ENCODE results near the gene BRK1.
"Not testable (repeated sequence)": the region's sequence is repeated elsewhere in the genome, so short reads cannot be mapped to it uniquely, and the experiment has no call there.

The BRK1 gene

GRCh38 chr3:10160346-10160745 is 44.9 kb downstream of the BRK1 start:
- Histone ChIP-seq H3K4me1 (no peaks in the 10 kb centered on the region), H3K79me2 (no peaks in the 10 kb centered on the region), H3K27me3 (ENCODE audit: control insufficient read depth, insufficient read depth, low read length) (no peaks in the 10 kb centered on the region), H3K36me3 (ENCODE audit: control insufficient read depth, insufficient read depth, low read length) (no peaks in the 10 kb centered on the region), H2AFZ (no peak overlapping the region), H3K27ac (no peak overlapping the region), H3K9me3 (ENCODE audit: control insufficient read depth, low read length) (no peaks in the 10 kb centered on the region), H3K9ac (no peak overlapping the region), H3K4me3 (ENCODE audit: low read depth, low read length) (no peak overlapping the region), H3K4me2 (ENCODE audit: low read length) (no peak overlapping the region)
- TF ChIP-seq CTCF (IDR thresholded peaks at IDR 0.05) = no peak

GRCh38 chr3:10160925-10161324 is 45.5 kb downstream of the BRK1 start:
- H3K4me2 ChIP-seq (ENCODE audit: low read length) = no peak overlapping the region
- no peaks in the 10 kb centered on the region for H3K9me3 ChIP-seq (ENCODE audit: control insufficient read depth, low read length)
- no peak for TF ChIP-seq CTCF (IDR thresholded peaks at IDR 0.05)

GRCh38 chr3:10162185-10162584 is 46.7 kb downstream of the BRK1 start:
- Histone ChIP-seq H2AFZ (no peak overlapping the region), H3K27ac (no peak overlapping the region), H3K9me3 (ENCODE audit: control insufficient read depth, low read length) (no peaks in the 10 kb centered on the region), H3K9ac (no peak overlapping the region), H3K4me3 (ENCODE audit: low read depth, low read length) (no peak overlapping the region), H3K36me3 (ENCODE audit: control insufficient read depth, insufficient read depth, low read length) (no peaks in the 10 kb centered on the region), H3K4me2 (ENCODE audit: low read length) (no peak overlapping the region), H3K79me2 (no peaks in the 10 kb centered on the region), H3K27me3 (ENCODE audit: control insufficient read depth, insufficient read depth, low read length) (no peaks in the 10 kb centered on the region), H3K4me1 (no peaks in the 10 kb centered on the region)
- no peak for TF ChIP-seq CTCF (IDR thresholded peaks at IDR 0.05)

More at GRCh38 chr3:10160925-10161324, 45.5 kb downstream of the BRK1 start:
- Histone ChIP-seq H3K27ac (no peak overlapping the region), H3K4me3 (ENCODE audit: low read depth, low read length) (no peak overlapping the region), H3K79me2 (no peaks in the 10 kb centered on the region), H3K36me3 (ENCODE audit: control insufficient read depth, insufficient read depth, low read length) (no peaks in the 10 kb centered on the region), H2AFZ (no peak overlapping the region), H3K27me3 (ENCODE audit: control insufficient read depth, insufficient read depth, low read length) (no peaks in the 10 kb centered on the region), H3K9ac (no peak overlapping the region), H3K4me1 (no peaks in the 10 kb centered on the region)

- H2AFZ ChIP-seq = peak overlapping the region; percentile 92
- H3K9ac ChIP-seq; H3K36me3 ChIP-seq (ENCODE audit: control insufficient read depth, insufficient read depth, low read length); H3K4me2 ChIP-seq (ENCODE audit: low read length); H3K9me3 ChIP-seq (ENCODE audit: control insufficient read depth, low read length); H3K4me3 ChIP-seq (ENCODE audit: low read depth, low read length); H3K79me2 ChIP-seq; H3K4me1 ChIP-seq; H3K27me3 ChIP-seq (ENCODE audit: control insufficient read depth, insufficient read depth, low read length); H3K27ac ChIP-seq: not testable (repeated sequence)
Measured at GRCh38 chr3:10164201-10164545, 48.7 kb downstream of the BRK1 start.

- Histone ChIP-seq H3K36me3 (ENCODE audit: control insufficient read depth, insufficient read depth, low read length) (no peaks in the 10 kb centered on the region), H2AFZ (peak within 1 kb of the TSS; percentile 92), H3K27me3 (ENCODE audit: control insufficient read depth, insufficient read depth, low read length) (no peaks in the 10 kb centered on the region), H3K4me1 (no peaks in the 10 kb centered on the region), H3K4me3 (ENCODE audit: low read depth, low read length) (peak within 1 kb of the TSS; percentile 64), H3K4me2 (ENCODE audit: low read length) (peak within 1 kb of the TSS; percentile 83), H3K9me3 (ENCODE audit: control insufficient read depth, low read length) (no peaks in the 10 kb centered on the region), H3K27ac (no peak within 1 kb of the TSS), H3K79me2 (no peaks in the 10 kb centered on the region), H3K9ac (no peak within 1 kb of the TSS)
- TF ChIP-seq CTCF (IDR thresholded peaks at IDR 0.05) = peak; percentile 80
Measured at GRCh38 chr3:10164546-10165393, 49.3 kb downstream of the BRK1 start, which contains the start of gene IRAK2. TSS of gene IRAK2 (plus strand) at chr3:10164919. CDS start at chr3:10164955, 36 bp downstream.

All from parathyroid adenoma (tissue), 2 donors.